ENCODE results near the gene PLSCR1.
A peak's percentile ranks its signal among the peaks of the same experiment; 100 is the strongest.

PLSCR1 gene

GRCh38 chr3:146550743-146551510 is 6.5 kb upstream of the PLSCR1 start:
- no peak overlapping the region for H3K4me3 ChIP-seq (ENCODE audit: low read length)
- TF ChIP-seq, protein P1, sequence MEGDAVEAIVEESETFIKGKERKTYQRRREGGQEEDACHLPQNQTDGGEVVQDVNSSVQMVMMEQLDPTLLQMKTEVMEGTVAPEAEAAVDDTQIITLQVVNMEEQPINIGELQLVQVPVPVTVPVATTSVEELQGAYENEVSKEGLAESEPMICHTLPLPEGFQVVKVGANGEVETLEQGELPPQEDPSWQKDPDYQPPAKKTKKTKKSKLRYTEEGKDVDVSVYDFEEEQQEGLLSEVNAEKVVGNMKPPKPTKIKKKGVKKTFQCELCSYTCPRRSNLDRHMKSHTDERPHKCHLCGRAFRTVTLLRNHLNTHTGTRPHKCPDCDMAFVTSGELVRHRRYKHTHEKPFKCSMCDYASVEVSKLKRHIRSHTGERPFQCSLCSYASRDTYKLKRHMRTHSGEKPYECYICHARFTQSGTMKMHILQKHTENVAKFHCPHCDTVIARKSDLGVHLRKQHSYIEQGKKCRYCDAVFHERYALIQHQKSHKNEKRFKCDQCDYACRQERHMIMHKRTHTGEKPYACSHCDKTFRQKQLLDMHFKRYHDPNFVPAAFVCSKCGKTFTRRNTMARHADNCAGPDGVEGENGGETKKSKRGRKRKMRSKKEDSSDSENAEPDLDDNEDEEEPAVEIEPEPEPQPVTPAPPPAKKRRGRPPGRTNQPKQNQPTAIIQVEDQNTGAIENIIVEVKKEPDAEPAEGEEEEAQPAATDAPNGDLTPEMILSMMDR (conservative IDR thresholded peaks at IDR 0.05; ENCODE audit: low read depth, low read length) = no peak
- DNase-seq (ENCODE audit: low read depth) = peak; percentile 82

- TF ChIP-seq, protein P1 (conservative IDR thresholded peaks at IDR 0.05; ENCODE audit: low read depth, low read length) = no peak
- H3K4me3 ChIP-seq (ENCODE audit: low read length) = no peak overlapping the region
- no peak for DNase-seq (ENCODE audit: low read depth)
These were observed 5.7 kb upstream of the PLSCR1 start for GRCh38 chr3:146550070-146550615.

DNA sequence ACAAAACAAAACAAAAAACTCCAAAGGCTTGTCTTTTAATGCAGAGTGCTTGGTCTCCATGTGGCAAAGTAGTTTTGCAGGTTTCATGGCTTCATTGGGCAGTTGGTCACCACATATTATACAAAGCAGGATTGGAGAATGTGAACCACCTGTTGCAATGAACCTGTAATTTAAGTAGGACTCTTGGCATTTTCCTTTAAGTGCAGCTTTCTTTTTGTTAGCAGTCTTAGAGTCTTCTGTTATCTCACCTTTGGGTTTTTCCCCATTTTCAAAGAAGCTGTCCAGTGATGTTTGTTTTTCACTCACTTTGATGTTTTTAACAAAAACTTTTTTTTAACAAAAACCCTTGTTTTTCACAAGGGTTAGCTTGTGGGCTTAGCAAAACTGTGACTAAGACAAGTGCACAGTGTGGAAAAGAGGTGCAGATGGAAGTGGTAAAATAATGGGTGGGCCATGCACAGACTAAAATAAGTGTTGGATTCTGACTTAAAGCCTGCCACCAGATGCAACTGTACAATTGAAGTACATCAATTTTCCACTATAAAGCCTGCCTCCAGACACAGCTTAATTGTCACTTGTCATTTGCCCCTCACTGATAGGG is 2.9 kb upstream of the PLSCR1 start:
- DNase-seq (ENCODE audit: low read depth) = no peak
- H3K4me3 ChIP-seq (ENCODE audit: low read length) = no peak overlapping the region
- TF ChIP-seq, protein P1 (conservative IDR thresholded peaks at IDR 0.05; ENCODE audit: low read depth, low read length) = no peak

DNA sequence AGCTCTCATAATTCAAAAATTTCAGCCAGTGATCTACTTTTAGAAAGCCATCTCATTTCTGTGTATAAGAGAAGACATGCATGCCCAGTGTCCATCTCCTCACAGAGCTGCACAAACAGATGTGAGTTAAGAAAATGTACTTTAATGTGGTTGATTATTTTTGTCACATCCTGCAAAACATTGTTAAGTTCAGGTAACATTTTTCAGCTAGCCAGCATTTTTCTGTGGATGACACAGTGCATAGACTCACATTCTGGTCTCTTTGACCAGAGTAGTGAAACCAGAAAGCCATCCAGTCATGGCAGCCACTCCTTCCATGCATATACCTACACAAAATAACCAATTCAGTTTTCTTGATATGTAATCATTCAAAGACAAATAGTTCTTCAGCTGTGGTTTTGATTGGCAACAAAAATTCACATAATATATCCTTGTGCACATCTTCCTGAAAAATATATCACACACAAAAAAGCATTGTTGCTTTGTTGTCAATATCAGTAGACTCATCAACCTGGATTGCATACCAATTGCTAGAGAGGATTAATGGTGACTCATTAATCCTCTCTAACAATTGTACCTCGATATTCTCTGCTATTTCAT is 2.1 kb upstream of the PLSCR1 start:
- DNase-seq (ENCODE audit: low read depth) = no peak
- TF ChIP-seq, protein P1 (conservative IDR thresholded peaks at IDR 0.05; ENCODE audit: low read depth, low read length) = no peak
- H3K4me3 ChIP-seq (ENCODE audit: low read length) = no peak overlapping the region

- peak overlapping the region; percentile 81 for H3K4me3 ChIP-seq (ENCODE audit: low read length)
- DNase-seq (ENCODE audit: low read depth) = no peak
- TF ChIP-seq, protein P1 (conservative IDR thresholded peaks at IDR 0.05; ENCODE audit: low read depth, low read length) = no peak
These were observed 622 bp upstream of the PLSCR1 start for GRCh38 chr3:146544929-146545528.

GRCh38 chr3:146543461-146544001 is 876 bp downstream of the PLSCR1 start:
- no peak for DNase-seq (ENCODE audit: low read depth)

More at GRCh38 chr3:146543461-146544001, 876 bp downstream of the PLSCR1 start:
- TF ChIP-seq, protein P1 (conservative IDR thresholded peaks at IDR 0.05; ENCODE audit: low read depth, low read length) = no peak
- peak overlapping the region; percentile 81 for H3K4me3 ChIP-seq (ENCODE audit: low read length)

Data from retinal pigment epithelial cell (primary cell).